Measurements from ENCODE around the gene FUT6. TPM values are rescaled to one million over a fixed set of nuclear protein-coding genes. Genes with fewer than 3 reads are reported as not detected.

Gene FUT6
- total RNA-seq, 2 donors from 2014 or later, result not detected

- DNase-seq, result peak; percentile 88
- no peaks in the 10 kb centered on the region for H3K9me3 Mint-ChIP-seq
- Histone ChIP-seq H3K4me1 (ENCODE audit: control insufficient read depth, insufficient read depth, low read length) (no peaks in the 10 kb centered on the region), H3K9ac (ENCODE audit: extremely low read depth, low read length, poor library complexity, severe bottlenecking) (no peak overlapping the region), H3K27me3 (ENCODE audit: control insufficient read depth, insufficient read depth, low read length, poor library complexity, severe bottlenecking) (peaks cover 19% of the 10 kb centered on the region), H3K9me3 (ENCODE audit: control insufficient read depth, low read length) (no peaks in the 10 kb centered on the region), H3K4me3 (ENCODE audit: low read length) (no peak overlapping the region), H3K36me3 (ENCODE audit: control insufficient read depth, insufficient read depth, low read length) (no peaks in the 10 kb centered on the region), H3K27ac (ENCODE audit: low read depth, low read length) (no peak overlapping the region)
- H3K27ac Mint-ChIP-seq, result no peak overlapping the region
- no peaks in the 10 kb centered on the region for H3K36me3 Mint-ChIP-seq (ENCODE audit: low read depth)
- H3K4me1 Mint-ChIP-seq, result peaks cover 8% of the 10 kb centered on the region
- no peak overlapping the region for H3K4me3 Mint-ChIP-seq
- peaks cover 40% of the 10 kb centered on the region for H3K27me3 Mint-ChIP-seq (ENCODE audit: insufficient read depth)
- WGBS, 2 experiments (ENCODE audit: insufficient coverage in 1 of 2, insufficient read length in 1 of 2), result 38 to 55% methylated on average over 14 to 33 of the region's 33 CpGs
- TF ChIP-seq, protein P1, sequence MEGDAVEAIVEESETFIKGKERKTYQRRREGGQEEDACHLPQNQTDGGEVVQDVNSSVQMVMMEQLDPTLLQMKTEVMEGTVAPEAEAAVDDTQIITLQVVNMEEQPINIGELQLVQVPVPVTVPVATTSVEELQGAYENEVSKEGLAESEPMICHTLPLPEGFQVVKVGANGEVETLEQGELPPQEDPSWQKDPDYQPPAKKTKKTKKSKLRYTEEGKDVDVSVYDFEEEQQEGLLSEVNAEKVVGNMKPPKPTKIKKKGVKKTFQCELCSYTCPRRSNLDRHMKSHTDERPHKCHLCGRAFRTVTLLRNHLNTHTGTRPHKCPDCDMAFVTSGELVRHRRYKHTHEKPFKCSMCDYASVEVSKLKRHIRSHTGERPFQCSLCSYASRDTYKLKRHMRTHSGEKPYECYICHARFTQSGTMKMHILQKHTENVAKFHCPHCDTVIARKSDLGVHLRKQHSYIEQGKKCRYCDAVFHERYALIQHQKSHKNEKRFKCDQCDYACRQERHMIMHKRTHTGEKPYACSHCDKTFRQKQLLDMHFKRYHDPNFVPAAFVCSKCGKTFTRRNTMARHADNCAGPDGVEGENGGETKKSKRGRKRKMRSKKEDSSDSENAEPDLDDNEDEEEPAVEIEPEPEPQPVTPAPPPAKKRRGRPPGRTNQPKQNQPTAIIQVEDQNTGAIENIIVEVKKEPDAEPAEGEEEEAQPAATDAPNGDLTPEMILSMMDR (conservative IDR thresholded peaks at IDR 0.05), result no peak
These were observed 37.5 kb downstream of the FUT6 start for GRCh38 chr19:5801796-5802619.

GRCh38 chr19:5800361-5801270 lies 38.9 kb downstream of the FUT6 start:
- H3K9ac ChIP-seq (ENCODE audit: extremely low read depth, low read length, poor library complexity, severe bottlenecking), result no peak overlapping the region
- H3K27me3 ChIP-seq (ENCODE audit: control insufficient read depth, insufficient read depth, low read length, poor library complexity, severe bottlenecking), result peaks cover 19% of the 10 kb centered on the region
- H3K27ac ChIP-seq (ENCODE audit: low read depth, low read length), result no peak overlapping the region
- H3K36me3 Mint-ChIP-seq (ENCODE audit: low read depth), result no peaks in the 10 kb centered on the region
- WGBS, 2 experiments (ENCODE audit: insufficient coverage in 1 of 2, insufficient read length in 1 of 2), result 80 to 86% methylated on average over 8 to 17 of the region's 17 CpGs
- no peaks in the 10 kb centered on the region for H3K9me3 ChIP-seq (ENCODE audit: control insufficient read depth, low read length)
- H3K4me3 ChIP-seq (ENCODE audit: low read length), result no peak overlapping the region
- no peaks in the 10 kb centered on the region for H3K9me3 Mint-ChIP-seq
- TF ChIP-seq, protein P1 (conservative IDR thresholded peaks at IDR 0.05), result no peak
- peaks cover 3% of the 10 kb centered on the region for H3K4me1 Mint-ChIP-seq
- H3K36me3 ChIP-seq (ENCODE audit: control insufficient read depth, insufficient read depth, low read length), result no peaks in the 10 kb centered on the region
- H3K4me1 ChIP-seq (ENCODE audit: control insufficient read depth, insufficient read depth, low read length), result no peaks in the 10 kb centered on the region
- DNase-seq, result no peak
- no peak overlapping the region for H3K4me3 Mint-ChIP-seq
- no peak overlapping the region for H3K27ac Mint-ChIP-seq
- peaks cover 44% of the 10 kb centered on the region for H3K27me3 Mint-ChIP-seq (ENCODE audit: insufficient read depth)

DNA sequence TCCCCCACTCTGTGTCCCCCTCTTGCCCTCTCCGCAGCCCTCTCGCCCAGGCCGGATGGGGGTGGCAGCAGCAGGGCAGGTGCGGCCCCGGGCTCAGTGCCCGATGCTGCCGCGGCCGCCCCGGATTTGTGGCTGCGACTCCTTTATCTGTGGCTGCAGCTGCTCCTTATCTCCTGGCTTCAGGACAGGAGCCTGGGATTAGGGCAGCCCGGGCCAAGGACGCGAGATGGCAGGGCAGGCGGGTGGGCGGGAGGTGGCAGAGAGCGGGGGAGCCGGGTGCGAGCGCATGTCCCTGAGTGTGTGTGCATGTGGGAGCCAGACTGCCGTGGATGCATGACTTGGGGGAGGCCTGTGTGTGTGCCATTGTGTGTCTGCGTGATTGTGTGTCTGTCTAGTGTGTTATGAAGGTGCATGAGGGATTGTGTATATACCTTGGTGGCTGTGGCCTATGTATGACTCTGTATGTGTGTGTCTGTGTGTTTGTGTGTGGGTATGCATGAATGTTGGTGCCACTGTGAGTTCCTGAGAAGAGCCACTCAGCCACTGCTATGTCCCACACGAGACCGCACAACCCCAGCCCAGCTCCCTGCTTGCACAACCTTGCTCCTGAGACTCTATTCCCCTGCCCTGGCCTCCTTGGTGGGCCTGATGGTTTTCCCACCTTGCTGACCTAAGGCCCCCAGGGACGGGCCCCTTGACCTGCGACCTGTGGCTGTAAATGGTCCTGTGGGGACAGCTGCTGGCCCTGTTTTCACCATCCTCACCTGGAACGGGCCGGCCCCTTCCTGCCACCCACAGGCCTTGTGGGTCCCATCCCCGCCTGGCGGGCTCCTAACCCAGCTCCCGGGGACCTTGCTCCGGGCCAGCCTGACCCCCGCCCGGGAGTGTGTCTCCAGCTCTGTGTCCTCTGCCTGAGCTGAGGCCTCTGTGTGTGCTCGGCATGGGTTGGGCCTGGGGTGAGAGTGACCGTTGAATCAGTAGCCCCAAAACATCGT lies 40.0 kb downstream of the FUT6 start:
- H3K4me1 ChIP-seq (ENCODE audit: control insufficient read depth, insufficient read depth, low read length), result no peaks in the 10 kb centered on the region
- no peaks in the 10 kb centered on the region for H3K9me3 Mint-ChIP-seq
- no peaks in the 10 kb centered on the region for H3K36me3 ChIP-seq (ENCODE audit: control insufficient read depth, insufficient read depth, low read length)
- no peak for DNase-seq
- 89 to 90% methylated on average over 13 to 37 of the region's 37 CpGs for WGBS, 2 experiments (ENCODE audit: insufficient coverage in 1 of 2, insufficient read length in 1 of 2)
- H3K9ac ChIP-seq (ENCODE audit: extremely low read depth, low read length, poor library complexity, severe bottlenecking), result no peak overlapping the region
- H3K27me3 ChIP-seq (ENCODE audit: control insufficient read depth, insufficient read depth, low read length, poor library complexity, severe bottlenecking), result peaks cover 15% of the 10 kb centered on the region
- H3K27ac Mint-ChIP-seq, result no peak overlapping the region
- no peak overlapping the region for H3K4me3 ChIP-seq (ENCODE audit: low read length)
- TF ChIP-seq, protein P1 (conservative IDR thresholded peaks at IDR 0.05), result no peak
- peaks cover 40% of the 10 kb centered on the region for H3K27me3 Mint-ChIP-seq (ENCODE audit: insufficient read depth)
- no peak overlapping the region for H3K27ac ChIP-seq (ENCODE audit: low read depth, low read length)
- H3K9me3 ChIP-seq (ENCODE audit: control insufficient read depth, low read length), result no peaks in the 10 kb centered on the region
- H3K4me1 Mint-ChIP-seq, result peaks cover 3% of the 10 kb centered on the region
- no peaks in the 10 kb centered on the region for H3K36me3 Mint-ChIP-seq (ENCODE audit: low read depth)
- H3K4me3 Mint-ChIP-seq, result no peak overlapping the region
